Neural cell (in vitro differentiated cells): ENCODE results near the gene NUTF2. TPM values are rescaled to one million over a fixed set of nuclear protein-coding genes. Genes with fewer than 3 reads are reported as not detected.

Experiments used
- H2AFZ ChIP-seq: fragments of 200-600, 300-800 bp; sonication (generic), shearing (Covaris generic); 2 replicates; pipeline ENCODE4 v1.6.0; 2014; ENCODE audit warnings: low read depth, mild to moderate bottlenecking, antibody characterized with exemption, low read length, moderate library complexity
- H3F3A ChIP-seq: fragments of 200-600 bp; shearing (Covaris generic); 2 replicates; pipeline ENCODE4 v1.6.1; 2016; ENCODE audit warnings: mild to moderate bottlenecking, moderate library complexity, mixed read lengths, antibody characterized with exemption, low read length; ENCODE audit not compliant: insufficient read depth, poor library complexity, severe bottlenecking
- H3K27ac ChIP-seq: fragments of 200-600, 300-800 bp; sonication (generic), shearing (Covaris generic); 2 replicates; pipeline ENCODE4 v1.5.1; 2014; ENCODE audit warnings: mild to moderate bottlenecking, low read length, moderate library complexity
- H3K27me3 ChIP-seq: fragments of 300-800, 200-600 bp; sonication (generic), shearing (Covaris generic); 2 replicates; pipeline ENCODE4 v1.6.0; 2014; ENCODE audit warnings: mild to moderate bottlenecking, low read depth, low read length, moderate library complexity; ENCODE audit not compliant: insufficient read depth
- H3K36me3 ChIP-seq: fragments of 300-800, 200-600 bp; sonication (generic), shearing (Covaris generic); 2 replicates; pipeline ENCODE4 v1.5.1; 2014; ENCODE audit warnings: mild to moderate bottlenecking, antibody characterized with exemption, low read length, moderate library complexity; ENCODE audit not compliant: insufficient read depth
- H3K4me2 ChIP-seq: fragments of 300-800, 200-600 bp; sonication (generic), shearing (Covaris generic); 2 replicates; pipeline ENCODE4 v1.6.0; 2014; ENCODE audit warnings: mild to moderate bottlenecking, low read length
- H3K4me3 ChIP-seq: fragments of 300-800, 200-600 bp; sonication (generic), shearing (Covaris generic); 2 replicates; pipeline ENCODE4 v1.5.1; 2014; ENCODE audit warnings: mild to moderate bottlenecking, low read length, moderate library complexity
- H3K79me2 ChIP-seq: fragments of 200-600 bp; shearing (Covaris generic); replicated peaks from 2 replicates; pipeline ENCODE4 v1.6.0; 2014; ENCODE audit warnings: mild to moderate bottlenecking, low read length, moderate library complexity; ENCODE audit not compliant: insufficient read depth
- H3K9ac ChIP-seq: fragments of 300-800, 200-600 bp; sonication (generic), shearing (Covaris generic); 2 replicates; pipeline ENCODE4 v1.6.1; 2016; ENCODE audit warnings: mild to moderate bottlenecking, low read length, mixed read lengths
- H3K9me2 ChIP-seq: fragments of 200-600 bp; shearing (Covaris generic); 2 replicates; pipeline ENCODE4 v1.6.1; 2016; ENCODE audit warnings: mild to moderate bottlenecking, low read length, mixed read lengths; ENCODE audit not compliant: insufficient read depth
- H3K9me3 ChIP-seq: fragments of 200-600, 300-800 bp; sonication (generic), shearing (Covaris generic); 2 replicates; pipeline ENCODE4 v1.6.1; 2016; ENCODE audit warnings: mild to moderate bottlenecking, mixed run types, low read length, moderate library complexity, mixed read lengths
- H4K20me1 ChIP-seq: fragments of 200-600 bp; shearing (Covaris generic); 2 replicates; pipeline ENCODE4 v1.6.1; 2016; ENCODE audit warnings: mild to moderate bottlenecking, mixed run types; ENCODE audit not compliant: insufficient read depth
- CTCF ChIP-seq: fragments of 450-650 bp; IDR thresholded peaks from 2 replicates; pipeline ENCODE4 v1.5.1; 2014; ENCODE audit warnings: antibody characterized with exemption, mild to moderate bottlenecking, moderate library complexity; ENCODE audit not compliant: poor library complexity, severe bottlenecking
- EP300 ChIP-seq: fragments of 450-650 bp; conservative IDR thresholded peaks from 2 replicates; pipeline ENCODE4 v1.6.1; 2014; ENCODE audit warnings: antibody characterized with exemption, mild to moderate bottlenecking, moderate library complexity; ENCODE audit not compliant: poor library complexity, severe bottlenecking
- EZH2 ChIP-seq: fragments of 200-600, 300-800 bp; shearing (Covaris generic), sonication (generic); IDR thresholded peaks from 2 replicates; pipeline ENCODE4 v1.6.1; 2014; ENCODE audit warnings: antibody characterized with exemption, low read length, borderline replicate concordance, mild to moderate bottlenecking; ENCODE audit not compliant: insufficient read depth, poor library complexity, severe bottlenecking
- MXI1 ChIP-seq: fragments of 450-650 bp; conservative IDR thresholded peaks from 2 replicates; pipeline ENCODE4 v1.6.1; 2014; ENCODE audit warnings: antibody characterized with exemption, mild to moderate bottlenecking; ENCODE audit not compliant: poor library complexity, severe bottlenecking
- POLR2AphosphoS5 ChIP-seq: IDR thresholded peaks from 2 replicates; pipeline ENCODE4 v1.6.1; 2012
- RAD21 ChIP-seq: fragments of 450-650 bp; conservative IDR thresholded peaks from 2 replicates; pipeline ENCODE4 v1.6.1; 2014; ENCODE audit warnings: antibody characterized with exemption, mild to moderate bottlenecking, moderate library complexity
- REST ChIP-seq: IDR thresholded peaks from 2 replicates; pipeline ENCODE4 v1.6.1; 2012; ENCODE audit warnings: borderline replicate concordance
- SMC3 ChIP-seq: fragments of 450-650 bp; conservative IDR thresholded peaks from 2 replicates; pipeline ENCODE4 v1.6.1; 2014; ENCODE audit warnings: antibody characterized with exemption, mild to moderate bottlenecking, moderate library complexity; ENCODE audit not compliant: poor library complexity
- TAF1 ChIP-seq: IDR thresholded peaks from 2 replicates; pipeline ENCODE4 v1.6.1; 2012; ENCODE audit warnings: low read depth
- polyA plus RNA-seq: library from polyadenylated mRNA; depleted of rRNA; stranded (reverse); fragments of >200 nt; gene quantifications from 2 replicates; pipeline ENCODE4 v1.2.3, GENCODE V29; 2014

Gene NUTF2
- polyA plus RNA-seq, 1 donor from 2014 or later: 98.6 TPM

GRCh38 chr16:67897231-67897630 is 50.5 kb downstream of the NUTF2 start:
- H2AFZ ChIP-seq: no peak overlapping the region
- H3K27ac ChIP-seq: no peak overlapping the region
- H3K79me2 ChIP-seq: peaks cover 18% of the 10 kb centered on the region

GRCh38 chr16:67901734-67902133 is 55.0 kb downstream of the NUTF2 start:
- no peaks in the 10 kb centered on the region for H3K27me3 ChIP-seq
- TF ChIP-seq EP300 (no peak), POLR2AphosphoS5 (no peak), SMC3 (no peak), RAD21 (no peak), MXI1 (no peak), CTCF (no peak), TAF1 (no peak), EZH2 (no peak), REST (no peak)
- no peaks in the 10 kb centered on the region for H3F3A ChIP-seq

More at GRCh38 chr16:67897231-67897630, 50.5 kb downstream of the NUTF2 start:
- Histone ChIP-seq H3K9me3 (no peaks in the 10 kb centered on the region), H3K36me3 (no peaks in the 10 kb centered on the region), H3F3A (no peaks in the 10 kb centered on the region), H3K4me3 (no peak overlapping the region), H3K9ac (no peak overlapping the region), H4K20me1 (no peaks in the 10 kb centered on the region), H3K4me2 (no peak overlapping the region), H3K27me3 (no peaks in the 10 kb centered on the region), H3K9me2 (no peaks in the 10 kb centered on the region)
- no peak for TF ChIP-seq POLR2AphosphoS5

GRCh38 chr16:67902831-67903230 is 56.1 kb downstream of the NUTF2 start:
- no peaks in the 10 kb centered on the region for H3F3A ChIP-seq
- TF ChIP-seq REST (no peak), POLR2AphosphoS5 (no peak), EZH2 (no peak), TAF1 (no peak), MXI1 (no peak), SMC3 (no peak), CTCF (no peak), EP300 (no peak), RAD21 (no peak)
- no peaks in the 10 kb centered on the region for H3K27me3 ChIP-seq
- H3K9me2 ChIP-seq: no peaks in the 10 kb centered on the region
- H4K20me1 ChIP-seq: no peaks in the 10 kb centered on the region
- no peak overlapping the region for H2AFZ ChIP-seq
- no peaks in the 10 kb centered on the region for H3K36me3 ChIP-seq
- H3K27ac ChIP-seq: no peak overlapping the region
- no peak overlapping the region for H3K4me2 ChIP-seq
- H3K79me2 ChIP-seq: no peaks in the 10 kb centered on the region
- no peaks in the 10 kb centered on the region for H3K9me3 ChIP-seq
- H3K4me3 ChIP-seq: no peak overlapping the region
- H3K9ac ChIP-seq: no peak overlapping the region

More at GRCh38 chr16:67901734-67902133, 55.0 kb downstream of the NUTF2 start:
- Histone ChIP-seq H4K20me1 (no peaks in the 10 kb centered on the region), H3K9me2 (no peaks in the 10 kb centered on the region), H3K9me3 (no peaks in the 10 kb centered on the region), H3K9ac (no peak overlapping the region), H3K4me2 (no peak overlapping the region), H3K27ac (no peak overlapping the region), H3K4me3 (no peak overlapping the region), H3K36me3 (no peaks in the 10 kb centered on the region), H2AFZ (no peak overlapping the region), H3K79me2 (no peaks in the 10 kb centered on the region)
